Measurements from ENCODE around the gene STX19. TPM values are rescaled to one million over a fixed set of nuclear protein-coding genes. Genes with fewer than 3 reads are reported as not detected.
A peak's percentile ranks its signal among the peaks of the same experiment; 100 is the strongest.

The STX19 gene
- total RNA-seq, 1 donor from 2014 or later: not detected

DNA sequence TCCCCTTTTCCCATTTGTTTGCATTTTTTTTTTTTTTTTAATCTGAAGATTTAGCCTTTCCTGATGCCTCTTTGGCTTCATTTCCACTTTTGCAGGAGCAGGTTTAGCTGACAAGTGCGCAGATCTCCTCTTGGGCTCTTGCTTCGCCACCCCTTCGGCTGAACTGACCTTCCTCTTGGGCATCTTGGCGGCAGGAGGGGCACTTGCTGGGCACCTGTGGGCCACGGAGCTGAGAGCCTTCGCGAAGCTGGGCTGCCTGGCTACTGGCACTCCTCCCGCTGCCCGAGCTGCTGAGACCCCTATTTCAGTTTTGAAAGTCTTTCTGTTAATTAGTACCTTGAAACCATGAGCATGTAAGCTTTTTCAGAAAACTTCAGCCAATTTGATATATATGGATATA is 39.6 kb downstream of the STX19 start:
- peak overlapping the region; percentile 64 for H3K4me2 ChIP-seq (ENCODE audit: low read length)

GRCh38 chr3:93988283-93988682 is 40.1 kb downstream of the STX19 start:
- Histone ChIP-seq H2AFZ (ENCODE audit: low read depth, low read length) (no peak overlapping the region), H3K9ac (ENCODE audit: low read length) (no peak overlapping the region), H3K27me3 (ENCODE audit: insufficient read depth, low read length) (no peaks in the 10 kb centered on the region), H3K4me3 (ENCODE audit: insufficient read depth, low read depth, low read length) (no peak overlapping the region), H3K4me1 (ENCODE audit: insufficient read depth, low read length) (peaks cover 11% of the 10 kb centered on the region), H3K9me3 (ENCODE audit: insufficient read depth, low read depth, low read length) (no peaks in the 10 kb centered on the region), H3K27ac (ENCODE audit: low read depth, low read length) (no peak overlapping the region), H3K36me3 (ENCODE audit: insufficient read depth, low read length) (no peaks in the 10 kb centered on the region), H3K4me2 (ENCODE audit: low read length) (peak overlapping the region; percentile 64), H3K79me2 (ENCODE audit: insufficient read depth, low read length) (peaks cover 64% of the 10 kb centered on the region), H4K20me1 (ENCODE audit: insufficient read depth, low read length) (no peaks in the 10 kb centered on the region)
- no peak for TF ChIP-seq EZH2 (IDR thresholded peaks at IDR 0.05; ENCODE audit: insufficient read depth, low read length)
- TF ChIP-seq, protein P1, sequence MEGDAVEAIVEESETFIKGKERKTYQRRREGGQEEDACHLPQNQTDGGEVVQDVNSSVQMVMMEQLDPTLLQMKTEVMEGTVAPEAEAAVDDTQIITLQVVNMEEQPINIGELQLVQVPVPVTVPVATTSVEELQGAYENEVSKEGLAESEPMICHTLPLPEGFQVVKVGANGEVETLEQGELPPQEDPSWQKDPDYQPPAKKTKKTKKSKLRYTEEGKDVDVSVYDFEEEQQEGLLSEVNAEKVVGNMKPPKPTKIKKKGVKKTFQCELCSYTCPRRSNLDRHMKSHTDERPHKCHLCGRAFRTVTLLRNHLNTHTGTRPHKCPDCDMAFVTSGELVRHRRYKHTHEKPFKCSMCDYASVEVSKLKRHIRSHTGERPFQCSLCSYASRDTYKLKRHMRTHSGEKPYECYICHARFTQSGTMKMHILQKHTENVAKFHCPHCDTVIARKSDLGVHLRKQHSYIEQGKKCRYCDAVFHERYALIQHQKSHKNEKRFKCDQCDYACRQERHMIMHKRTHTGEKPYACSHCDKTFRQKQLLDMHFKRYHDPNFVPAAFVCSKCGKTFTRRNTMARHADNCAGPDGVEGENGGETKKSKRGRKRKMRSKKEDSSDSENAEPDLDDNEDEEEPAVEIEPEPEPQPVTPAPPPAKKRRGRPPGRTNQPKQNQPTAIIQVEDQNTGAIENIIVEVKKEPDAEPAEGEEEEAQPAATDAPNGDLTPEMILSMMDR (IDR thresholded peaks at IDR 0.05; ENCODE audit: insufficient read depth, low read depth, low read length): no peak
- Mint-ChIP-seq H3K27me3 (ENCODE audit: low read depth, unreplicated experiment) (no peaks in the 10 kb centered on the region), H3K4me3 (ENCODE audit: unreplicated experiment) (no peak overlapping the region), H3K36me3 (ENCODE audit: low read depth, unreplicated experiment) (no peaks in the 10 kb centered on the region), H3K9me3 (ENCODE audit: unreplicated experiment) (peaks cover 2% of the 10 kb centered on the region), H3K4me1 (ENCODE audit: low read depth, unreplicated experiment) (peaks cover 8% of the 10 kb centered on the region), H3K27ac (ENCODE audit: unreplicated experiment) (no peak overlapping the region)
- FAIRE-seq (peak; percentile 72), DNase-seq (ENCODE audit: low read depth) (peak; percentile 54)

More for the DNA sequence above, 39.6 kb downstream of the STX19 start:
- Mint-ChIP-seq H3K27ac (ENCODE audit: unreplicated experiment) (no peak overlapping the region), H3K27me3 (ENCODE audit: low read depth, unreplicated experiment) (no peaks in the 10 kb centered on the region), H3K4me1 (ENCODE audit: low read depth, unreplicated experiment) (peaks cover 10% of the 10 kb centered on the region), H3K4me3 (ENCODE audit: unreplicated experiment) (no peak overlapping the region), H3K36me3 (ENCODE audit: low read depth, unreplicated experiment) (peaks cover 1% of the 10 kb centered on the region), H3K9me3 (ENCODE audit: unreplicated experiment) (peaks cover 2% of the 10 kb centered on the region)
- Histone ChIP-seq H3K9me3 (ENCODE audit: insufficient read depth, low read depth, low read length) (no peaks in the 10 kb centered on the region), H3K4me1 (ENCODE audit: insufficient read depth, low read length) (peaks cover 11% of the 10 kb centered on the region), H3K79me2 (ENCODE audit: insufficient read depth, low read length) (peaks cover 64% of the 10 kb centered on the region), H2AFZ (ENCODE audit: low read depth, low read length) (no peak overlapping the region), H3K27me3 (ENCODE audit: insufficient read depth, low read length) (no peaks in the 10 kb centered on the region), H3K27ac (ENCODE audit: low read depth, low read length) (no peak overlapping the region), H3K36me3 (ENCODE audit: insufficient read depth, low read length) (no peaks in the 10 kb centered on the region), H4K20me1 (ENCODE audit: insufficient read depth, low read length) (no peaks in the 10 kb centered on the region), H3K9ac (ENCODE audit: low read length) (no peak overlapping the region), H3K4me3 (ENCODE audit: insufficient read depth, low read depth, low read length) (no peak overlapping the region)
- FAIRE-seq (no peak), DNase-seq (ENCODE audit: low read depth) (no peak)
- TF ChIP-seq, protein P1 (IDR thresholded peaks at IDR 0.05; ENCODE audit: insufficient read depth, low read depth, low read length): no peak
- TF ChIP-seq EZH2 (IDR thresholded peaks at IDR 0.05; ENCODE audit: insufficient read depth, low read length): no peak

GRCh38 chr3:93984618-93985017 is 43.8 kb downstream of the STX19 start:
- Histone ChIP-seq H3K9me3 (ENCODE audit: insufficient read depth, low read depth, low read length) (no peaks in the 10 kb centered on the region), H3K79me2 (ENCODE audit: insufficient read depth, low read length) (peaks cover 67% of the 10 kb centered on the region), H3K4me1 (ENCODE audit: insufficient read depth, low read length) (peaks cover 12% of the 10 kb centered on the region), H3K36me3 (ENCODE audit: insufficient read depth, low read length) (no peaks in the 10 kb centered on the region), H3K27me3 (ENCODE audit: insufficient read depth, low read length) (no peaks in the 10 kb centered on the region), H3K9ac (ENCODE audit: low read length) (no peak overlapping the region), H3K27ac (ENCODE audit: low read depth, low read length) (no peak overlapping the region), H3K4me2 (ENCODE audit: low read length) (no peak overlapping the region), H2AFZ (ENCODE audit: low read depth, low read length) (no peak overlapping the region), H3K4me3 (ENCODE audit: insufficient read depth, low read depth, low read length) (no peak overlapping the region), H4K20me1 (ENCODE audit: insufficient read depth, low read length) (no peaks in the 10 kb centered on the region)
- Mint-ChIP-seq H3K9me3 (ENCODE audit: unreplicated experiment) (peaks cover 2% of the 10 kb centered on the region), H3K4me3 (ENCODE audit: unreplicated experiment) (no peak overlapping the region), H3K27ac (ENCODE audit: unreplicated experiment) (no peak overlapping the region), H3K4me1 (ENCODE audit: low read depth, unreplicated experiment) (peaks cover 12% of the 10 kb centered on the region), H3K27me3 (ENCODE audit: low read depth, unreplicated experiment) (no peaks in the 10 kb centered on the region), H3K36me3 (ENCODE audit: low read depth, unreplicated experiment) (no peaks in the 10 kb centered on the region)
- TF ChIP-seq, protein P1 (IDR thresholded peaks at IDR 0.05; ENCODE audit: insufficient read depth, low read depth, low read length): no peak
- no peak for TF ChIP-seq EZH2 (IDR thresholded peaks at IDR 0.05; ENCODE audit: insufficient read depth, low read length)
- FAIRE-seq: no peak
- DNase-seq (ENCODE audit: low read depth): no peak
